ENCODE measurements around the gene MYD88. TPM values are rescaled to one million over a fixed set of nuclear protein-coding genes. Genes with fewer than 3 reads are reported as not detected.

Gene MYD88
- total RNA-seq = 7.5 TPM
- long read RNA-seq, transcript MYD88-201 (5 exons, 2,850 nt) = major isoform, 8 of 14 reads
- long read RNA-seq, partial matches to known transcripts = 2 of 14 reads
- long read RNA-seq, other reads (novel, unspliced or antisense) = 4 of 14 reads

GRCh38 chr3:38138349-38139190, at the start of gene MYD88:
TSS of gene MYD88 (plus strand) at chr3:38138661. CDS start at chr3:38138701, 40 bp downstream.
- peak; percentile 91 for DNase-seq
- intact Hi-C loops (cut with micrococcal nuclease) = no loop called here
- peak; percentile 60 for ATAC-seq

- intact Hi-C loops (cut with micrococcal nuclease) = no loop called here
- ATAC-seq = peak; percentile 69
- peak; percentile 42 for DNase-seq
Observed at GRCh38 chr3:38089163-38089562, 49.3 kb upstream of the MYD88 start.

GRCh38 chr3:38090453-38090852, 48.0 kb upstream of the MYD88 start:
- ATAC-seq (no peak), DNase-seq (no peak)
- intact Hi-C loops (cut with micrococcal nuclease) = no loop called here

- DNase-seq (no peak), ATAC-seq (no peak)
- intact Hi-C loops (cut with micrococcal nuclease) = no loop called here
Observed at GRCh38 chr3:38094999-38095398, 43.5 kb upstream of the MYD88 start.

- no peak for ATAC-seq
- no peak for DNase-seq
- intact Hi-C loops (cut with micrococcal nuclease) = no loop called here
Observed at GRCh38 chr3:38095669-38096483, 42.6 kb upstream of the MYD88 start.

GRCh38 chr3:38097446-38098375, 40.8 kb upstream of the MYD88 start:
- DNase-seq (no peak), ATAC-seq (no peak)
- intact Hi-C loops (cut with micrococcal nuclease) = no loop called here

GRCh38 chr3:38098376-38098723, 40.1 kb upstream of the MYD88 start:
- ATAC-seq = no peak
- intact Hi-C loops (cut with micrococcal nuclease) = no loop called here
- DNase-seq = no peak

GRCh38 chr3:38099518-38099917, 38.9 kb upstream of the MYD88 start:
- intact Hi-C loops (cut with micrococcal nuclease) = no loop called here
- ATAC-seq (no peak), DNase-seq (no peak)

- ATAC-seq (no peak), DNase-seq (no peak)
- intact Hi-C loops (cut with micrococcal nuclease) = no loop called here
Observed at GRCh38 chr3:38100498-38100897, 38.0 kb upstream of the MYD88 start.

- ATAC-seq = no peak
- no peak for DNase-seq
- intact Hi-C loops (cut with micrococcal nuclease) = no loop called here
Observed at GRCh38 chr3:38101811-38102443, 36.5 kb upstream of the MYD88 start.

GRCh38 chr3:38102444-38102814, 36.0 kb upstream of the MYD88 start:
- ATAC-seq (no peak), DNase-seq (no peak)
- intact Hi-C loops (cut with micrococcal nuclease) = no loop called here

GRCh38 chr3:38105525-38105924, 32.9 kb upstream of the MYD88 start:
- intact Hi-C loops (cut with micrococcal nuclease) = no loop called here
- DNase-seq = no peak
- ATAC-seq = no peak

- ATAC-seq (no peak), DNase-seq (no peak)
- intact Hi-C loops (cut with micrococcal nuclease) = no loop called here
Observed at GRCh38 chr3:38107911-38108648, 30.4 kb upstream of the MYD88 start.

- DNase-seq (no peak), ATAC-seq (no peak)
- intact Hi-C loops (cut with micrococcal nuclease) = no loop called here
Observed at GRCh38 chr3:38108649-38109579, 29.5 kb upstream of the MYD88 start.

- DNase-seq (no peak), ATAC-seq (no peak)
- intact Hi-C loops (cut with micrococcal nuclease) = no loop called here
Observed at GRCh38 chr3:38109580-38110313, 28.7 kb upstream of the MYD88 start.

- ATAC-seq = no peak
- intact Hi-C loops (cut with micrococcal nuclease) = no loop called here
- no peak for DNase-seq
Observed at GRCh38 chr3:38110314-38111050, 28.0 kb upstream of the MYD88 start.

All from left ventricle myocardium superior (tissue), 1 donor.